Measurements from ENCODE around the gene ARR3.
A peak's percentile ranks its signal among the peaks of the same experiment; 100 is the strongest.
"Not testable (repeated sequence)": the region's sequence is repeated elsewhere in the genome, so short reads cannot be mapped to it uniquely, and the experiment has no call there.

The ARR3 gene

GRCh38 chrX:70281951-70282350, 13.8 kb downstream of the ARR3 start, which contains the start of gene RAB41:
Gene RAB41 (plus strand): TSS chrX:70282172. CDS start chrX:70282218, 46 bp downstream.
- no peak for DNase-seq

DNA sequence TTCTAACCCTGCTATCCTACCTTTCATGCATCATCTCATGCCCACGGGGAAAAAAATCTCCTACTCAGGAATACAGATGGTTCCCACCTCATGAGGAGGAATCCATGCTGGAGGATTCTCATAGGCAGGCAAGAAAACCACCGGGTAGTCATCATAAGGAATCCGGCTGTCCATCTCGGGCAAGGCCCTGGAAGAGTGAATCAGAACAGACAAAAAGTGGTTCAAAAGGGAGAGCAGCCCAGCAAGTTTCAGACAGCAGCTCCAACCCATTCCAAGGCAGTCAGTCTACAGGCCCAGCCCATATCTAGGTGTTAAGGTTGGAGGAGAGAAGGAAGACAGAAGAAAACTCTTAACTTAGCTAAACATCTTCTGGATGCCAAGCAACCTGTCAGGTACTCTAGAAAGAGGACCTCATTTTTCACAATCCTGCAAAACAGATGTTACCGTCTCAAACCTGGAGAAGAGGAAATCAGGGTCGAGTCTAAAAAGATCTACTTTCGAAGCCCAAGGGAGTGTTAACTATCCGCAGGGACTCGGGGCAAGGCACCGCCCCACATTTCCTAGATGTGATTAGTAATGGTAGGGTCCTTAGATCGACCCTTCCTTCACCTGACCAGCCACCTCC, 21.1 kb downstream of the ARR3 start:
- DNase-seq, result no peak

GRCh38 chrX:70289793-70290770, 21.9 kb downstream of the ARR3 start, which contains the start of the genes KIF4A and PDZD11:
Gene KIF4A (plus strand): TSS chrX:70290104. CDS start chrX:70290459, 355 bp downstream.
Gene PDZD11 (minus strand): TSS chrX:70289927. CDS start chrX:70289341, 586 bp downstream.
- DNase-seq, result peak; percentile 49

DNA sequence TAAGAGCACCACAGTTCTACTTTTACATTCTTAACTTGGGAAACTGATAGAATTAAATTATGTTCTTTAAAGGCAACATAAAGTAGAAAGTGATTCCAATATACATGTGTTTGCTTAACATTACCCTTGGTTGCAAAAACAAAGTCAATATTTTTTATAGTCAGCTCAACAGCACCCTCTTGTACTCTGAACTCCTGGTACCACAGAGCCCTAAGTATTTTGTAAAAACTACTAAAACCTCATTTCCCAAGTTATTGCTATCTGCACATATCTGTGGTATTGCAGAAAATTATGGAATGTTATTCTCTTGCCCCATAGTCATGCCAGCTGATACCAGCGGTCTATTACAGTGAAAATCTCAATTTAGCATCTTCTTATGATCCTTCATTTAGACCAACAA, 24.7 kb downstream of the ARR3 start:
- DNase-seq, result no peak

DNA sequence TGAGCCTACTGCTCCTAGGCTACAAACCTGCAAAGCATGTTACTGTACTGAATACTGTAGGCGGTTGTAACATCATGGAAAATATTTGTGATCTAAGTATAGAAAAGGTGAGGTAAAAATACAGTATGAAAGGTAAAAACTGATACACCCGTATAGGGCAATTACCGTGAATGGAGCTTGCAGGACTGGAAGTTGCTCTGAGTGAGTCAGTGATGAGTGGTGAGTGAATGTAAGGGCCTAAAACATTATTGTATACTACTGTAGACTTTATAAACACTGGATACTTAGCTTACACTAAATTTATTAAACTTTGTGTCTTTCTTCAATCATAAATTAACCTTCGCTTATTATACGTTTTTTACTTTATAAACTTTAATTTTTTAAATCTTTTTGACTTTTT, 25.5 kb downstream of the ARR3 start:
- DNase-seq, result no peak

DNA sequence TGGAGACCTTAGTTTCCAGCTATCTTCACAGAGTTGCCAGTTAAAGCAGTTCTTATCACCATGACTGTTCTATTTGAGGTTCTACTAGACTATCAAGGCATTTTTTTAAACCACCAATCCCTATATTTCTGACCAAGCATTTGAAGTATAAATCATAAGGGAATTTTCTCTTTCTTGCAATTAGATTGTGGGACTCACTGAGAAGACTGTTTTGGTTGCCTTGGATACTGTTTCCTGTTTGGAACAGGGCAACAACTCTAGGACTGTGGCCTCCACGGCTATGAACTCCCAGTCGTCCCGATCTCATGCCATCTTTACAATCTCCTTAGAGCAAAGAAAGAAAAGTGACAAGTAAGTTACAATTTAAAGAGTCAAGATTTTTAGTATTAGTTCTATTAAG, 33.6 kb downstream of the ARR3 start:
- no peak for DNase-seq

- no peak for DNase-seq
Observed at GRCh38 chrX:70313503-70313902, 45.4 kb downstream of the ARR3 start.

DNA sequence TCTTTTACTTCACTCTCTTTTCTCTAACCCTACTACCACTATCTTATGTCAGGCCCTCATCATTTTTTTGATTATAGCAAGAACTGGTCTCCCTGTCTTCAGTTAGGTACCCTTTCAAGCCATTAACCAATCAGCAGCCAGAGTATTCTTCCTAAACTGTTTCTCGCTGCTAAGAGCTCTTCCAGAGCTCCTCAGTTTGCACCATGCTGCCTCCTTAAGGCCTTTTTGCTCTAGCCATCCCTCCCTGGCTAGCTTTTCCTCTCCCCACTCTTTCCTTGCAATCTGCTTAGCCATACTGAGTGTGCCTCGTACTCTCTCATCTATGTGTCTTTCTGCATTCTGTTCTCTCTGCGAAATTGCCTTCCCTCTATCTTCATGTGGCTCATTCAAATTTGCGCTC, 54.6 kb downstream of the ARR3 start:
- DNase-seq, result no peak

GRCh38 chrX:70323628-70324027, 55.5 kb downstream of the ARR3 start:
- DNase-seq, result not testable (repeated sequence)

GRCh38 chrX:70324326-70324725, 56.2 kb downstream of the ARR3 start:
- no peak for DNase-seq

GRCh38 chrX:70331161-70331560, 63.0 kb downstream of the ARR3 start:
- no peak for DNase-seq

All from kidney glomerular epithelial cell (primary cell).